ENCODE data around the gene KCNK6. TPM values are rescaled to one million over a fixed set of nuclear protein-coding genes. Genes with fewer than 3 reads are reported as not detected.

Gene KCNK6
- total and polyA plus RNA-seq, 2 experiments from 2014 or later: 9.0 to 14.6 TPM

DNA sequence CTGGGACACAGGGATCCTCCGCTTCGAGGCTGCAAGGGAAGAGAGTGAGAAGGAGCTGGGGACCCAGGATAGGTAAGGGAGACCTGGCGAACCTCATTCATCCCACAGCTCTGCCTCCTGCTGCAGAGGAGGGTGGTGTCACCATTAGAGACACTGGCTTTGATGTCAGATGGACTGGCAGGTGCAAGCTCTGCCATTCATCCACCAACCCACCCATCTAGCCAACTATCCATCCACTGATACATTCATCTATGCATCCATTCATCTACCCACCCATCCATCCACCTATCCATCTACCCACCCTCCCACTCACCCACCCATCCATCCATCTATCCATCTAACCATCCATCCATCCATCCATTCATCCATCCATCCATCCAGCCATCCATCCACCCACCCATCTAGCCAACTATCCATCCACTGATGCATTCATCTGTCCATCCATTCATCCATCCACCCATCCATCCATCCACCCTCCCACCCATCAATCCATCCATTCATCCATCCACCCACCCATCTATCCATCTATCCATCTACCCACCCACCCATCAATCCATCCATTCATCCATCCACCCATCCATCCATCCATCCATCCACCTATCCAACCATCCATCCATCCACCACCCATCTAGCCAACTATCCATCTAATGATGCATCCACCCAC is 9.9 kb upstream of the KCNK6 start:
- Histone ChIP-seq H3K4me2 (no peak overlapping the region), H3K36me3 (ENCODE audit: insufficient read depth) (0 out of 2 replicates have a peak, but pooled peaks cover 3% of the 10 kb centered on the region), H2AFZ (no peak overlapping the region), H3K4me3 (no peak overlapping the region), H4K20me1 (replicated peaks; ENCODE audit: insufficient read depth) (peaks cover 6% of the 10 kb centered on the region), H3K4me1 (ENCODE audit: insufficient read depth) (peaks cover 5% of the 10 kb centered on the region), H3K79me2 (replicated peaks; ENCODE audit: insufficient read depth) (peaks cover 14% of the 10 kb centered on the region; the same call in 1 of the 2 replicates), H3K27ac (ENCODE audit: low read depth) (no peak overlapping the region), H3F3A (replicated peaks; ENCODE audit: low read depth) (peaks cover 8% of the 10 kb centered on the region; the same call in 1 of the 2 replicates), H3K27me3 (ENCODE audit: insufficient read depth) (no peaks in the 10 kb centered on the region), H3K9me2 (ENCODE audit: insufficient read depth) (no peaks in the 10 kb centered on the region)
- Mint-ChIP-seq H3K27me3 (ENCODE audit: insufficient read depth, low read depth, poor library complexity) (peaks cover 21% of the 10 kb centered on the region), H3K36me3 (ENCODE audit: low read depth) (peaks cover 6% of the 10 kb centered on the region; the same call in 2 of the 3 replicates), H3K4me3 (no peak overlapping the region), H3K4me1 (peaks cover 7% of the 10 kb centered on the region), H3K9me3 (no peaks in the 10 kb centered on the region; the same call in 2 of the 3 replicates), H3K27ac (no peak overlapping the region)
- TF ChIP-seq ZNF331 (CRISPR knock-in tag; IDR thresholded peaks at IDR 0.05; ENCODE audit: low read depth): no peak
- TF ChIP-seq, protein P1, sequence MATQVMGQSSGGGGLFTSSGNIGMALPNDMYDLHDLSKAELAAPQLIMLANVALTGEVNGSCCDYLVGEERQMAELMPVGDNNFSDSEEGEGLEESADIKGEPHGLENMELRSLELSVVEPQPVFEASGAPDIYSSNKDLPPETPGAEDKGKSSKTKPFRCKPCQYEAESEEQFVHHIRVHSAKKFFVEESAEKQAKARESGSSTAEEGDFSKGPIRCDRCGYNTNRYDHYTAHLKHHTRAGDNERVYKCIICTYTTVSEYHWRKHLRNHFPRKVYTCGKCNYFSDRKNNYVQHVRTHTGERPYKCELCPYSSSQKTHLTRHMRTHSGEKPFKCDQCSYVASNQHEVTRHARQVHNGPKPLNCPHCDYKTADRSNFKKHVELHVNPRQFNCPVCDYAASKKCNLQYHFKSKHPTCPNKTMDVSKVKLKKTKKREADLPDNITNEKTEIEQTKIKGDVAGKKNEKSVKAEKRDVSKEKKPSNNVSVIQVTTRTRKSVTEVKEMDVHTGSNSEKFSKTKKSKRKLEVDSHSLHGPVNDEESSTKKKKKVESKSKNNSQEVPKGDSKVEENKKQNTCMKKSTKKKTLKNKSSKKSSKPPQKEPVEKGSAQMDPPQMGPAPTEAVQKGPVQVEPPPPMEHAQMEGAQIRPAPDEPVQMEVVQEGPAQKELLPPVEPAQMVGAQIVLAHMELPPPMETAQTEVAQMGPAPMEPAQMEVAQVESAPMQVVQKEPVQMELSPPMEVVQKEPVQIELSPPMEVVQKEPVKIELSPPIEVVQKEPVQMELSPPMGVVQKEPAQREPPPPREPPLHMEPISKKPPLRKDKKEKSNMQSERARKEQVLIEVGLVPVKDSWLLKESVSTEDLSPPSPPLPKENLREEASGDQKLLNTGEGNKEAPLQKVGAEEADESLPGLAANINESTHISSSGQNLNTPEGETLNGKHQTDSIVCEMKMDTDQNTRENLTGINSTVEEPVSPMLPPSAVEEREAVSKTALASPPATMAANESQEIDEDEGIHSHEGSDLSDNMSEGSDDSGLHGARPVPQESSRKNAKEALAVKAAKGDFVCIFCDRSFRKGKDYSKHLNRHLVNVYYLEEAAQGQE (IDR thresholded peaks at IDR 0.05; ENCODE audit: unreplicated experiment): no peak
- no peak for TF ChIP-seq EZH2 (IDR thresholded peaks at IDR 0.05; ENCODE audit: low read depth, unreplicated experiment)
- TF ChIP-seq ZNF114 (CRISPR knock-in tag; IDR thresholded peaks at IDR 0.05): no peak
- TF ChIP-seq STAT1 (IDR thresholded peaks at IDR 0.05; ENCODE audit: unreplicated experiment): no peak
- DNase-seq (ENCODE audit: low spot score): no peak
- ATAC-seq: no peak

DNA sequence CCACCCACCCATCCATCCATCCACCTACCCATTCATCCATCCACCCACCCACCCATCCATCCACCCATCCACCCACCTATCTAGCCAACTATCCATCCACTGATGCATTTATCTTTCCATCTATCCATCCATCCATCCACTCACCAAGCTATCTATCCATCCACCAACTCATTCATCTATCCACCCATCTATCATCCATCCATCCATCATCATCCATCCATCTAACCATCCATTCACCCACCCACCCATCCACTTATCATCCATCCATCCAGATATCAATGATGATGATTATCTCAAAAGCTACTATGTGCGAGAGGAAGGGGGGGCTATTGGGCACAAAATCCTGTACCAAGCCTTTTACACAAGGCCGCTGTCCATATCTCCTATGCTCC is 9.4 kb upstream of the KCNK6 start:
- no peak overlapping the region for H3K27ac ChIP-seq (ENCODE audit: low read depth)
- no peak for DNase-seq (ENCODE audit: low spot score)
- no peak overlapping the region; the same call in 2 of the 3 replicates for H3K4me3 Mint-ChIP-seq
- H3K9me2 ChIP-seq (ENCODE audit: insufficient read depth): no peaks in the 10 kb centered on the region
- TF ChIP-seq EZH2 (IDR thresholded peaks at IDR 0.05; ENCODE audit: low read depth, unreplicated experiment) (no peak), ZNF114 (CRISPR knock-in tag; IDR thresholded peaks at IDR 0.05) (no peak), JUNB (IDR thresholded peaks at IDR 0.05; ENCODE audit: unreplicated experiment) (no peak), POLR2AphosphoS5 (IDR thresholded peaks at IDR 0.05; ENCODE audit: low read depth) (no peak), CREB1 (CRISPR knock-in tag; IDR thresholded peaks at IDR 0.05; ENCODE audit: low read depth) (no peak)
- TF ChIP-seq, protein P1 (IDR thresholded peaks at IDR 0.05; ENCODE audit: unreplicated experiment): no peak
- TF ChIP-seq, protein P2, sequence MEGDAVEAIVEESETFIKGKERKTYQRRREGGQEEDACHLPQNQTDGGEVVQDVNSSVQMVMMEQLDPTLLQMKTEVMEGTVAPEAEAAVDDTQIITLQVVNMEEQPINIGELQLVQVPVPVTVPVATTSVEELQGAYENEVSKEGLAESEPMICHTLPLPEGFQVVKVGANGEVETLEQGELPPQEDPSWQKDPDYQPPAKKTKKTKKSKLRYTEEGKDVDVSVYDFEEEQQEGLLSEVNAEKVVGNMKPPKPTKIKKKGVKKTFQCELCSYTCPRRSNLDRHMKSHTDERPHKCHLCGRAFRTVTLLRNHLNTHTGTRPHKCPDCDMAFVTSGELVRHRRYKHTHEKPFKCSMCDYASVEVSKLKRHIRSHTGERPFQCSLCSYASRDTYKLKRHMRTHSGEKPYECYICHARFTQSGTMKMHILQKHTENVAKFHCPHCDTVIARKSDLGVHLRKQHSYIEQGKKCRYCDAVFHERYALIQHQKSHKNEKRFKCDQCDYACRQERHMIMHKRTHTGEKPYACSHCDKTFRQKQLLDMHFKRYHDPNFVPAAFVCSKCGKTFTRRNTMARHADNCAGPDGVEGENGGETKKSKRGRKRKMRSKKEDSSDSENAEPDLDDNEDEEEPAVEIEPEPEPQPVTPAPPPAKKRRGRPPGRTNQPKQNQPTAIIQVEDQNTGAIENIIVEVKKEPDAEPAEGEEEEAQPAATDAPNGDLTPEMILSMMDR (conservative IDR thresholded peaks at IDR 0.05; ENCODE audit: low read depth in 2 of 2): no peak
- peaks cover 9% of the 10 kb centered on the region for H3K4me1 Mint-ChIP-seq
- no peak overlapping the region for H3K27ac Mint-ChIP-seq
- no peak overlapping the region for H3K4me3 ChIP-seq
- peaks cover 9% of the 10 kb centered on the region for H3K4me1 ChIP-seq (ENCODE audit: insufficient read depth)
- peaks cover 8% of the 10 kb centered on the region for H3F3A ChIP-seq (replicated peaks; ENCODE audit: low read depth)
- peaks cover 14% of the 10 kb centered on the region; the same call in 1 of the 2 replicates for H3K79me2 ChIP-seq (replicated peaks; ENCODE audit: insufficient read depth)
- H2AFZ ChIP-seq: no peak overlapping the region
- no peaks in the 10 kb centered on the region for H3K27me3 ChIP-seq (ENCODE audit: insufficient read depth)
- H3K36me3 ChIP-seq (ENCODE audit: insufficient read depth): 0 out of 2 replicates have a peak, but pooled peaks cover 3% of the 10 kb centered on the region
- H3K36me3 Mint-ChIP-seq (ENCODE audit: low read depth): peaks cover 6% of the 10 kb centered on the region; the same call in 2 of the 3 replicates
- H3K4me2 ChIP-seq: no peak overlapping the region
- ATAC-seq: no peak
- H4K20me1 ChIP-seq (replicated peaks; ENCODE audit: insufficient read depth): peaks cover 6% of the 10 kb centered on the region
- H3K27me3 Mint-ChIP-seq (ENCODE audit: insufficient read depth, low read depth, poor library complexity): peaks cover 19% of the 10 kb centered on the region
- H3K9me3 Mint-ChIP-seq: no peaks in the 10 kb centered on the region; the same call in 2 of the 3 replicates

Measured in GM23338 (cell line).